H54 (cell line): ENCODE measurements around the gene RALGAPB.

Experiments used
- DNase-seq: peaks from one replicate; pipeline ENCODE4 v3.0.0; 2011; ENCODE audit warnings: low spot score, mixed read lengths; ENCODE audit not compliant: insufficient read length
- FAIRE-seq: peaks from 3 replicates; lab custom pipeline; 2011; peaks lifted over from hg19 to GRCh38; lab: Jason Lieb, UNC
- POLR2A ChIP-seq: IDR thresholded peaks from 2 replicates; pipeline ENCODE4 v1.6.1; 2011; ENCODE audit warnings: low read depth, mild to moderate bottlenecking, low read length

Gene RALGAPB

GRCh38 chr20:38523697-38524096 lies 51.1 kb downstream of the RALGAPB start:
- peak; percentile 94 for FAIRE-seq
- TF ChIP-seq POLR2A, result no peak

GRCh38 chr20:38528167-38528566 lies 55.5 kb downstream of the RALGAPB start:
- TF ChIP-seq POLR2A, result no peak
- no peak for FAIRE-seq
- DNase-seq, result no peak

More at GRCh38 chr20:38523697-38524096, 51.1 kb downstream of the RALGAPB start:
- peak; percentile 18 for DNase-seq

GRCh38 chr20:38531021-38531420 lies 58.4 kb downstream of the RALGAPB start:
- DNase-seq (no peak), FAIRE-seq (no peak)
- TF ChIP-seq POLR2A, result no peak

GRCh38 chr20:38534756-38535155 lies 62.1 kb downstream of the RALGAPB start:
- no peak for TF ChIP-seq POLR2A
- FAIRE-seq (no peak), DNase-seq (no peak)

- no peak for FAIRE-seq
- no peak for DNase-seq
- no peak for TF ChIP-seq POLR2A
Measured at GRCh38 chr20:38536310-38536709, 63.7 kb downstream of the RALGAPB start.

GRCh38 chr20:38537176-38537575 lies 64.5 kb downstream of the RALGAPB start:
- DNase-seq, result no peak
- no peak for FAIRE-seq
- TF ChIP-seq POLR2A, result no peak

- FAIRE-seq (no peak), DNase-seq (no peak)
- TF ChIP-seq POLR2A, result no peak
Measured at GRCh38 chr20:38538789-38539188, 66.1 kb downstream of the RALGAPB start.

- FAIRE-seq (no peak), DNase-seq (no peak)
- TF ChIP-seq POLR2A, result no peak
Measured at GRCh38 chr20:38543014-38543906, 70.6 kb downstream of the RALGAPB start.

GRCh38 chr20:38545771-38546170 lies 73.1 kb downstream of the RALGAPB start:
- no peak for TF ChIP-seq POLR2A
- no peak for FAIRE-seq

GRCh38 chr20:38547288-38548085 lies 74.8 kb downstream of the RALGAPB start:
- FAIRE-seq, result no peak
- no peak for DNase-seq
- TF ChIP-seq POLR2A, result no peak

More at GRCh38 chr20:38545771-38546170, 73.1 kb downstream of the RALGAPB start:
- no peak for DNase-seq

GRCh38 chr20:38548356-38549083 lies 75.9 kb downstream of the RALGAPB start:
- FAIRE-seq (no peak), DNase-seq (no peak)
- no peak for TF ChIP-seq POLR2A

GRCh38 chr20:38550274-38550673 lies 77.6 kb downstream of the RALGAPB start:
- DNase-seq, result no peak

GRCh38 chr20:38551056-38551626 lies 78.5 kb downstream of the RALGAPB start:
- no peak for TF ChIP-seq POLR2A
- no peak for FAIRE-seq
- DNase-seq, result no peak

More at GRCh38 chr20:38550274-38550673, 77.6 kb downstream of the RALGAPB start:
- no peak for TF ChIP-seq POLR2A
- FAIRE-seq, result no peak
